Fibroblast of pulmonary artery (primary cell): ENCODE results near the gene ZNF598.

Experiments
- DNase-seq: peaks from one replicate; pipeline ENCODE4 v3.0.0-alpha.2; 2010; ENCODE audit warnings: low read depth
- H3K4me3 ChIP-seq: replicated peaks from 2 replicates; pipeline ENCODE4 v1.5.1; 2011; ENCODE audit warnings: low read depth, mild to moderate bottlenecking, control low read depth, low read length, moderate library complexity
- CTCF ChIP-seq: IDR thresholded peaks from 2 replicates; pipeline ENCODE4 v1.5.1; 2011; ENCODE audit warnings: mild to moderate bottlenecking, control low read depth, low read length, inconsistent platforms; ENCODE audit errors: missing control alignments

Gene ZNF598

DNA sequence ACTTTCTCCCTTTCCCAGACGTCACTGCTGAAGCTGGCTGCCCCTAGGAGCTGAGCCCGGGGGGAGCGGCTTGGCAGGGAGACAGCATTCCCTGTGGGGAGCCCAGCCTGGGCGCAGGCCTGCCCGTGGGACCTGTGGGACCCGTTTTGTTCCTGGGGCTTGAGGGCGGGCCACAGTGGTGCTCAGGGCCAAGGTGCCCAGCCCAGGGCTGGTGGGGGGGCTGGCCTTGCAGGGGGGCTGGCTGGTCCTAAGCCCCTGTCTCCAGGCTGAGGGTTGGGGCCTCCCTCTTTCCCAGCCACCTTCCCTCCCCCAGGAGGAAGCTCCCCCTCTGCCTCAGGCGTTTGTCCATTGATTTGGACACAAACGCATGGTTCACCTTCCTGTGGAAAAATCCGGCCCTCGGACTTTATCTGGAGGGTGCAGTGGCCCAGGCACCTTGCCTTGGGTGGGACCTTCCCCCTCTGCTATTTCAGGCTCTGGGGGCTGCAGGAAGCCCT, 21.5 kb upstream of the ZNF598 start:
- no peak for DNase-seq
- TF ChIP-seq CTCF: no peak
- H3K4me3 ChIP-seq: no peak overlapping the region

DNA sequence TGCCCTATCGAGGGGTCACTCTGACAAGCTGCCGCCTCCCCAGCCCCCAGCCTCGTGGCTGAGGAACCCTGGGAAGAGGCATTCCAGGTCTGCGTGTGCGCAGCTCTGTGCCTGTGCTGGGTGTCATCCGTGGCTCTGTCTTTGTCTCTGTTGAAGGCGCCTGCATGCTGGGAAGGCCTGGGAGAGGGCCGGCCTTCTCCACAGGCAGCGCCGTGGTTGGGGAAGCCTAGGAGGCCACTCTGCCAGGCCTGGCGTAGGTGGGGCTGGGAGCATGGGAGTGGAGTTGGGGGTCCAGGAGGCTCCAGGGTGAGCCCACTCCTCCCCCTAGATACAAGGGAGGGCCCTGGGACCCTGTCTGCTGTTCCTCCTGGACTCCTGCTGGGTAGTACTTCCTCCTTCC, 20.4 kb upstream of the ZNF598 start:
- DNase-seq: no peak
- TF ChIP-seq CTCF: no peak
- no peak overlapping the region for H3K4me3 ChIP-seq

GRCh38 chr16:2029350-2029749, 19.7 kb upstream of the ZNF598 start:
- no peak for TF ChIP-seq CTCF
- no peak overlapping the region for H3K4me3 ChIP-seq

DNA sequence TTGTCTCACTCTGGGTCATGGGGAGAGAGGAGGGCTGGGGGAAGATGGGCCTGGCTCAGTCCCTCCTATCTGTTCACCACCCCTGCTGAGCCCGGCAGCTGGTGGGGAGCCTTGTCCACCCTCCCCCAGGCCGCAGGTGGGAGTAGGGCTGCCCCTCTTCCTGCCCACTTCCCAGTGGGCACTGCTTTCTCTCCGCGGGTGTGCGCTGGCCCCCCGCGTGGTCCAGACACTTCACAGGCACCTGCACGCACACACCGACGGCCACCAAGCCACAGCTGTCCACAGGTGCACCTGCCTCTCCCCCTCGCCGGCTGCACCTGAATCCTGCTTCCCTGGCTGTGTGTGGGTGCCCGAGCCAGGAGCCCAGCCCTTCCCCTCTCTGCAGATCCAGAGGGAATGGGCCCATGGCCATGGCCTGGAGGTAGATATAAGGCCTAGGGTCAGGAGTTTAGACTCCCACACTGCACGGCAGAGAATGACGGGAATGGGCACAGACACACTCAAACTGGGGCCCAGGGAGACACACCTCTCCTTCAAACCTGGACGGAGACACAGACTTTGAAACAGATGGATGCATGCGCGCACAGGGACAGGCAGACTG, 19.1 kb upstream of the ZNF598 start:
- no peak for DNase-seq
- TF ChIP-seq CTCF: no peak
- H3K4me3 ChIP-seq: no peak overlapping the region

More at GRCh38 chr16:2029350-2029749, 19.7 kb upstream of the ZNF598 start:
- no peak for DNase-seq

- no peak for TF ChIP-seq CTCF
- DNase-seq: no peak
- peak overlapping the region; percentile 55 for H3K4me3 ChIP-seq
Observed at GRCh38 chr16:2028146-2028545, 18.5 kb upstream of the ZNF598 start.

DNA sequence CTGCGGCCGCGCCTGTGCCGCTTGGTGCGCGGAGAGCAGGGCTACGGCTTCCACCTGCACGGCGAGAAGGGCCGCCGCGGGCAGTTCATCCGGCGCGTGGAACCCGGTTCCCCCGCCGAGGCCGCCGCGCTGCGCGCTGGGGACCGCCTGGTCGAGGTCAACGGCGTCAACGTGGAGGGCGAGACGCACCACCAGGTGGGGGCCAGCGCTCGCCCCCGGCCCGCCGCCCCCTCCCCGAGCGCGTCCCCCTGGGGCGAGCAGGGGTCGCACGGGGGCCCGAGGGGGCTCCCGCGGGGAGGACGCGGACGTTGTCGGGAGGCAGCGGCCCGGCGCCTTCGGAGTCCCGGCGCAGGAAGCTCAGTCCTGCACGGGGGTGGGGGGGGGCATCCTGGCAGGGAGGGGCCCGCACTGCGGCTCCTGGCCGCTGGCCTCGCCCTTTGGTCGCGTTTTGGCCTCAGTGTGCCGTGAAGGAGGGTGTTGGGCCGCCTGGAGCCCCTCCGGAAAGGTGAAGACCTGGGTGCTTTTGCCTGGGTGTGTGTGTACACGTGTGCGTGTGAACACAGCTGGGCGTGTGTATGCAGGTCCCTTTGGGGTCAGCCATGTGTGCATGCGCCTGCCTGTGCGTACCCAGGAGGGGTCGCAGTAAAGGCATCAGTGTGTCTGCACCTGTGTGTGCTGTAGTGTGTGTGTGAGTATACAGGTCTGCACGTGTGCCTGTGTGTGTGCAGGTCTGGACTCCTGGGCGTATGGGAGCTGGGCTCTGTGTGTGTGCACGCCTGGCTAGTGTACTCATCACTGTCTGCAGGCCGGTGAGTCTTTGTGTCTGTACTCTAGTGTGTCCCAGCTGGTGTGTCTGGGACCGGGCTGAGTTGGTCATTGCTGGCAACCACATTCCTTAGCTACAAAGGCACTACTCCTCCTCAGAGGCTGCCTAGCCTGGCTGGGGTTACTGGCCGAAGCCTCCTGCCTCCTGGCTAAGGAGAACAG, 17.7 kb upstream of the ZNF598 start:
- no peak for TF ChIP-seq CTCF
- DNase-seq: peak; percentile 38
- H3K4me3 ChIP-seq: peak overlapping the region; percentile 55
